Neural progenitor cell (in vitro differentiated cells): ENCODE data around the gene RXRB. TPM values are rescaled to one million over a fixed set of nuclear protein-coding genes. Genes with fewer than 3 reads are reported as not detected.

Source experiments
- DNase-seq: peaks from one replicate; pipeline ENCODE4 v3.0.0-alpha.2; 2016; ENCODE audit warnings: low spot score
- H2AFZ ChIP-seq: fragments of 200-600 bp; sonication (generic); replicated peaks from 2 replicates; pipeline ENCODE4 v1.6.1; 2016; ENCODE audit warnings: antibody characterized with exemption
- H3F3A ChIP-seq: fragments of 200-600 bp; sonication (generic); 2 replicates; pipeline ENCODE4 v1.6.1; 2016; ENCODE audit warnings: antibody characterized with exemption, low read depth
- H3K27ac ChIP-seq: fragments of 200-600 bp; sonication (generic); 2 replicates; pipeline ENCODE4 v1.5.1; 2016; ENCODE audit warnings: mild to moderate bottlenecking
- H3K27me3 ChIP-seq: fragments of 200-600 bp; sonication (generic); 2 replicates; pipeline ENCODE4 v1.6.1; 2016; ENCODE audit warnings: mild to moderate bottlenecking, moderate library complexity
- H3K36me3 ChIP-seq: fragments of 200-600 bp; sonication (generic); 2 replicates; pipeline ENCODE4 v1.5.1; 2016
- H3K4me1 ChIP-seq: fragments of 200-600 bp; sonication (generic); 2 replicates; pipeline ENCODE4 v1.6.1; 2016; ENCODE audit warnings: mixed run types
- H3K4me2 ChIP-seq: fragments of 200-600 bp; sonication (generic); 2 replicates; pipeline ENCODE4 v1.6.1; 2016
- H3K4me3 ChIP-seq: fragments of 200-600 bp; sonication (generic); 2 replicates; pipeline ENCODE4 v1.5.1; 2016
- H3K79me2 ChIP-seq: fragments of 200-600 bp; sonication (generic); 2 replicates; pipeline ENCODE4 v1.6.1; 2016; ENCODE audit warnings: low read depth
- H3K9ac ChIP-seq: fragments of 200-600 bp; sonication (generic); 2 replicates; pipeline ENCODE4 v1.6.1; 2016
- H3K9me3 ChIP-seq: fragments of 200-600 bp; sonication (generic); 2 replicates; pipeline ENCODE4 v1.5.1; 2016; ENCODE audit warnings: low read depth
- H4K20me1 ChIP-seq: fragments of 200-600 bp; sonication (generic); 2 replicates; pipeline ENCODE4 v1.6.1; 2016; ENCODE audit warnings: low read depth
- H3K27ac Mint-ChIP-seq: 3 replicates; pipeline ENCODE4 v1.8.0; 2021; ENCODE audit warnings: mixed read lengths
- H3K27me3 Mint-ChIP-seq: 2 replicates; pipeline ENCODE4 v1.8.0; 2022; ENCODE audit warnings: low read depth, mild to moderate bottlenecking, inconsistent platforms, moderate library complexity, mixed read lengths; ENCODE audit not compliant: insufficient read depth
- H3K36me3 Mint-ChIP-seq: 3 replicates; pipeline ENCODE4 v1.8.0; 2021; ENCODE audit warnings: mixed read lengths
- H3K4me1 Mint-ChIP-seq: 3 replicates; pipeline ENCODE4 v1.8.0; 2021; ENCODE audit warnings: mixed read lengths
- H3K4me3 Mint-ChIP-seq: 3 replicates; pipeline ENCODE4 v1.8.0; 2021; ENCODE audit warnings: mild to moderate bottlenecking, moderate library complexity, mixed read lengths
- H3K9me3 Mint-ChIP-seq: 3 replicates; pipeline ENCODE4 v1.8.0; 2020; ENCODE audit warnings: mixed read lengths
- CTCF ChIP-seq: fragments of 200-600 bp; sonication (generic); IDR thresholded peaks from 2 replicates; pipeline ENCODE4 v1.5.1; 2017; ENCODE audit warnings: antibody characterized with exemption, mild to moderate bottlenecking
- EZH2 ChIP-seq: fragments of 200-600 bp; sonication (generic); IDR thresholded peaks from 2 replicates; pipeline ENCODE4 v1.6.1; 2017; ENCODE audit warnings: antibody characterized with exemption, mild to moderate bottlenecking, moderate library complexity
- EZH2phosphoT487 ChIP-seq: fragments of 200-600 bp; sonication (generic); IDR thresholded peaks from 2 replicates; pipeline ENCODE4 v1.6.1; 2017; ENCODE audit warnings: antibody characterized with exemption
- total RNA-seq: library from RNA; depleted of rRNA; stranded (reverse); fragments of >200 nt; gene quantifications from 2 replicates; pipeline ENCODE4 v1.2.3, GENCODE V29; 2015; ENCODE audit warnings: low replicate concordance

The RXRB gene
- total RNA-seq, 1 donor from 2014 or later, result 10.2 TPM

- Histone ChIP-seq H3K4me2 (peak overlapping the region; percentile 99), H3K27ac (no peak overlapping the region), H3K36me3 (no peaks in the 10 kb centered on the region), H4K20me1 (peaks cover 57% of the 10 kb centered on the region), H3K27me3 (peaks cover 8% of the 10 kb centered on the region), H3K4me1 (peaks cover 38% of the 10 kb centered on the region), H3F3A (peaks cover 74% of the 10 kb centered on the region), H2AFZ (no peak overlapping the region), H3K4me3 (peak overlapping the region; percentile 88), H3K9me3 (no peaks in the 10 kb centered on the region), H3K9ac (no peak overlapping the region), H3K79me2 (peaks cover 27% of the 10 kb centered on the region)
- Mint-ChIP-seq H3K9me3 (no peaks in the 10 kb centered on the region), H3K36me3 (peaks cover 25% of the 10 kb centered on the region), H3K4me1 (peaks cover 73% of the 10 kb centered on the region), H3K27ac (peak overlapping the region; percentile 21), H3K27me3 (peaks cover 9% of the 10 kb centered on the region), H3K4me3 (peak overlapping the region; percentile 99)
- DNase-seq, result no peak
- TF ChIP-seq EZH2phosphoT487 (no peak), CTCF (no peak), EZH2 (no peak)
These were observed 1.5 kb upstream of the RXRB start for GRCh38 chr6:33201935-33202334.

- H3K4me3 ChIP-seq, result peak overlapping the region; percentile 88
- peaks cover 67% of the 10 kb centered on the region for H3K4me1 Mint-ChIP-seq
- peak overlapping the region; percentile 93 for H3K9ac ChIP-seq
- no peak for DNase-seq
- H3K27ac ChIP-seq, result peak overlapping the region; percentile 94
- H2AFZ ChIP-seq, result peak overlapping the region; percentile 96
- H3K79me2 ChIP-seq, result peaks cover 27% of the 10 kb centered on the region
- peaks cover 28% of the 10 kb centered on the region for H3K36me3 Mint-ChIP-seq
- H3K27me3 ChIP-seq, result peaks cover 7% of the 10 kb centered on the region
- no peaks in the 10 kb centered on the region for H3K36me3 ChIP-seq
- H3K4me2 ChIP-seq, result peak overlapping the region; percentile 99
- no peaks in the 10 kb centered on the region for H3K9me3 ChIP-seq
- TF ChIP-seq EZH2, result no peak
- TF ChIP-seq CTCF, result no peak
- no peak for TF ChIP-seq EZH2phosphoT487
- peaks cover 66% of the 10 kb centered on the region for H3F3A ChIP-seq
- H3K4me1 ChIP-seq, result peaks cover 30% of the 10 kb centered on the region
- no peaks in the 10 kb centered on the region for H3K9me3 Mint-ChIP-seq
- peaks cover 64% of the 10 kb centered on the region for H4K20me1 ChIP-seq
- H3K27me3 Mint-ChIP-seq, result peaks cover 11% of the 10 kb centered on the region
- peak overlapping the region; percentile 98 for H3K27ac Mint-ChIP-seq
- H3K4me3 Mint-ChIP-seq, result peak overlapping the region; percentile 99
These were observed 681 bp upstream of the RXRB start for GRCh38 chr6:33201147-33201545.

GRCh38 chr6:33199687-33200218, 712 bp downstream of the RXRB start:
- TF ChIP-seq EZH2phosphoT487 (no peak), CTCF (no peak), EZH2 (no peak)
- Histone ChIP-seq H3K36me3 (no peaks in the 10 kb centered on the region), H3K79me2 (peaks cover 27% of the 10 kb centered on the region), H3K9ac (peak overlapping the region; percentile 93), H4K20me1 (peaks cover 73% of the 10 kb centered on the region), H3K4me3 (peak overlapping the region; percentile 88), H3K4me2 (peak overlapping the region; percentile 99), H3K27ac (peak overlapping the region; percentile 94), H3K9me3 (no peaks in the 10 kb centered on the region), H3K4me1 (peaks cover 17% of the 10 kb centered on the region), H3K27me3 (no peaks in the 10 kb centered on the region), H2AFZ (peak overlapping the region; percentile 97), H3F3A (peaks cover 53% of the 10 kb centered on the region)
- Mint-ChIP-seq H3K9me3 (no peaks in the 10 kb centered on the region), H3K27ac (peak overlapping the region; percentile 83), H3K4me1 (peaks cover 58% of the 10 kb centered on the region), H3K27me3 (peaks cover 16% of the 10 kb centered on the region), H3K4me3 (peak overlapping the region; percentile 99), H3K36me3 (peaks cover 42% of the 10 kb centered on the region)
- peak; percentile 92 for DNase-seq
